ENCODE data around the gene GPR18.

The GPR18 gene

DNA sequence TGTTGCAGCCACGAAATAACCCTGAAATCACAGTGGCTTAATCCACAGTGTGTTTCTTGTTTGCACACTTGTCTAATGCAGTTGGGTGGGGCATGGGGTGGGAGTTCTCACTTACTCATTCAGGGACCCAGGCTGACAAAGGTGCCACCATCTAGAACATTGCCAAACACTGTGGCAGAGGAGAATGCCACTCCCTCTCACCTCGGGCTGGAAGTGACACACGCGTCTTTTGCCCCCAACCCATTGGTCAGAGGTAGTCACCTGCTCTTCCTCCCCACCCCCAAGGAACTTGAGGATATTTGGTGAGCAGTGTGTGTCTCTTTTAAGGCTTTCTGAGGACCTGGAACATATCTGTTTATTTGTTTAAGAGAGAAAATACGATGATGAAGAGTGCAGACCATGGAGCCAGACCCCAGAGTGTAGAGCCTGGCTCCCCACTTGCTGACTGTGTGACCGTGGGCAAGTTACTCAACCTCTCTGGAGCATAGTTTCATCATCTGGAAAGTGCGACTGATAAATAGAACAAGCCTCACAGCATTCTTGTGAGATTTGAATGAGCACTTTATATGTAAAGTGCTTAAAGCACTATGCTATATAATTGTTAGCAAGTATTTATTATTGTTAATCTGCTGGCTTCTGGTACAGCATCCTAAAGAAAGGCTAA, 31.6 kb upstream of the GPR18 start:
- H3K27ac ChIP-seq (replicated peaks) = no peak overlapping the region
- no peak for DNase-seq (ENCODE audit: low read depth in 1 of 2, low spot score in 1 of 2)
- H3K4me3 ChIP-seq (replicated peaks; ENCODE audit: insufficient read depth, low read length) = no peak overlapping the region
- TF ChIP-seq GABPA (IDR thresholded peaks at IDR 0.05; ENCODE audit: low read depth) (no peak), SPI1 (IDR thresholded peaks at IDR 0.05; ENCODE audit: borderline replicate concordance, low read depth) (no peak), POLR2AphosphoS5 (IDR thresholded peaks at IDR 0.05; ENCODE audit: low read depth) (no peak)
- TF ChIP-seq, protein P1, sequence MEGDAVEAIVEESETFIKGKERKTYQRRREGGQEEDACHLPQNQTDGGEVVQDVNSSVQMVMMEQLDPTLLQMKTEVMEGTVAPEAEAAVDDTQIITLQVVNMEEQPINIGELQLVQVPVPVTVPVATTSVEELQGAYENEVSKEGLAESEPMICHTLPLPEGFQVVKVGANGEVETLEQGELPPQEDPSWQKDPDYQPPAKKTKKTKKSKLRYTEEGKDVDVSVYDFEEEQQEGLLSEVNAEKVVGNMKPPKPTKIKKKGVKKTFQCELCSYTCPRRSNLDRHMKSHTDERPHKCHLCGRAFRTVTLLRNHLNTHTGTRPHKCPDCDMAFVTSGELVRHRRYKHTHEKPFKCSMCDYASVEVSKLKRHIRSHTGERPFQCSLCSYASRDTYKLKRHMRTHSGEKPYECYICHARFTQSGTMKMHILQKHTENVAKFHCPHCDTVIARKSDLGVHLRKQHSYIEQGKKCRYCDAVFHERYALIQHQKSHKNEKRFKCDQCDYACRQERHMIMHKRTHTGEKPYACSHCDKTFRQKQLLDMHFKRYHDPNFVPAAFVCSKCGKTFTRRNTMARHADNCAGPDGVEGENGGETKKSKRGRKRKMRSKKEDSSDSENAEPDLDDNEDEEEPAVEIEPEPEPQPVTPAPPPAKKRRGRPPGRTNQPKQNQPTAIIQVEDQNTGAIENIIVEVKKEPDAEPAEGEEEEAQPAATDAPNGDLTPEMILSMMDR (IDR thresholded peaks at IDR 0.05; ENCODE audit: insufficient read depth, low read length) = no peak
- TF ChIP-seq, protein P2, sequence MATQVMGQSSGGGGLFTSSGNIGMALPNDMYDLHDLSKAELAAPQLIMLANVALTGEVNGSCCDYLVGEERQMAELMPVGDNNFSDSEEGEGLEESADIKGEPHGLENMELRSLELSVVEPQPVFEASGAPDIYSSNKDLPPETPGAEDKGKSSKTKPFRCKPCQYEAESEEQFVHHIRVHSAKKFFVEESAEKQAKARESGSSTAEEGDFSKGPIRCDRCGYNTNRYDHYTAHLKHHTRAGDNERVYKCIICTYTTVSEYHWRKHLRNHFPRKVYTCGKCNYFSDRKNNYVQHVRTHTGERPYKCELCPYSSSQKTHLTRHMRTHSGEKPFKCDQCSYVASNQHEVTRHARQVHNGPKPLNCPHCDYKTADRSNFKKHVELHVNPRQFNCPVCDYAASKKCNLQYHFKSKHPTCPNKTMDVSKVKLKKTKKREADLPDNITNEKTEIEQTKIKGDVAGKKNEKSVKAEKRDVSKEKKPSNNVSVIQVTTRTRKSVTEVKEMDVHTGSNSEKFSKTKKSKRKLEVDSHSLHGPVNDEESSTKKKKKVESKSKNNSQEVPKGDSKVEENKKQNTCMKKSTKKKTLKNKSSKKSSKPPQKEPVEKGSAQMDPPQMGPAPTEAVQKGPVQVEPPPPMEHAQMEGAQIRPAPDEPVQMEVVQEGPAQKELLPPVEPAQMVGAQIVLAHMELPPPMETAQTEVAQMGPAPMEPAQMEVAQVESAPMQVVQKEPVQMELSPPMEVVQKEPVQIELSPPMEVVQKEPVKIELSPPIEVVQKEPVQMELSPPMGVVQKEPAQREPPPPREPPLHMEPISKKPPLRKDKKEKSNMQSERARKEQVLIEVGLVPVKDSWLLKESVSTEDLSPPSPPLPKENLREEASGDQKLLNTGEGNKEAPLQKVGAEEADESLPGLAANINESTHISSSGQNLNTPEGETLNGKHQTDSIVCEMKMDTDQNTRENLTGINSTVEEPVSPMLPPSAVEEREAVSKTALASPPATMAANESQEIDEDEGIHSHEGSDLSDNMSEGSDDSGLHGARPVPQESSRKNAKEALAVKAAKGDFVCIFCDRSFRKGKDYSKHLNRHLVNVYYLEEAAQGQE (IDR thresholded peaks at IDR 0.05; ENCODE audit: insufficient replicate concordance, low read depth) = no peak
- H3K27me3 ChIP-seq (ENCODE audit: insufficient read depth, poor library complexity, severe bottlenecking) = no peaks in the 10 kb centered on the region

DNA sequence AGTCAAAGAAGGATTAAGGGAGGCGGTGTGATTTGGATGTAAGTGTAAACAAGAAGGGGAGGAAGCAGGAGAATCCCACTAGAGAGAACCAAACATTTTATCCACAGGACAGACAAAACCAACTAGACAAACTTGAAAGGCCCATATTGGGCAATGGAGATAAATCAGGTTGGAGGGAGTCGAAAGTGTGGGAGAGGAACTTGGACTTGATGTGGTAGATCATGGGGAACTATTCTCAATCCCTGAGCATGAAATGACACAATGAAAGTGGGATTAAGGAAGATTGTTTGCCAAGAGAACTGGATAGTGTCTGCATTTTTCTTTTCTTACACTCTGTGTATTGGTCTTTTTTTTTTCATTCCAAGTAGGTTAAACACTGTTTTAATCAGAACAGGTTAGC, 31.1 kb upstream of the GPR18 start:
- DNase-seq (ENCODE audit: low read depth in 1 of 2, low spot score in 1 of 2) = no peak
- TF ChIP-seq, protein P1 (IDR thresholded peaks at IDR 0.05; ENCODE audit: insufficient read depth, low read length) = no peak
- TF ChIP-seq SPI1 (IDR thresholded peaks at IDR 0.05; ENCODE audit: borderline replicate concordance, low read depth) = no peak; the same call in 1 of the 2 replicates
- TF ChIP-seq, protein P2 (IDR thresholded peaks at IDR 0.05; ENCODE audit: insufficient replicate concordance, low read depth) = no peak
- TF ChIP-seq POLR2AphosphoS5 (IDR thresholded peaks at IDR 0.05; ENCODE audit: low read depth) = no peak
- no peak for TF ChIP-seq GABPA (IDR thresholded peaks at IDR 0.05; ENCODE audit: low read depth)
- Histone ChIP-seq H3K27ac (replicated peaks) (no peak overlapping the region; the same call in 1 of the 2 replicates), H3K4me3 (replicated peaks; ENCODE audit: insufficient read depth, low read length) (no peak overlapping the region), H3K27me3 (ENCODE audit: insufficient read depth, poor library complexity, severe bottlenecking) (no peaks in the 10 kb centered on the region)

DNA sequence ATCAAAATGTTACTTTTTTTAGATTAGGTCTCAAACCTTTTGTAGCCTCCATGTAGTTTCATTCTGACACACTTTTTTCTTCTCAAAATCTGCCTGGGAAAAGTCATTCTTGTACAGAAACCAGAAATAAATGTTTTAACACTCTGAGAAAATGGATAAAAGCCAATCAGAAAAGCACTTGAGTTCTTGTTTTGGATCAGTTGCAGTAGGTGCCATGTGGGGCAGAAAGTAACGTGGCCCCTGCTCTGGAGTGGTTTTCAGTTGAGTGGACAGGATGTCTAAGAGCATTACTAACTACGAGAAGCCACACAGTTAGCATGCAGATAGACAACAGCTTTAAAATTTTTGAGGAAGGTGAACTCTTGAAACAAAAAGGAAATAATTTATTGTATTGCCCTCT, 29.9 kb upstream of the GPR18 start:
- peak overlapping the region; percentile 66 for H3K27ac ChIP-seq (replicated peaks)
- TF ChIP-seq, protein P1 (IDR thresholded peaks at IDR 0.05; ENCODE audit: insufficient read depth, low read length) = no peak
- TF ChIP-seq, protein P2 (IDR thresholded peaks at IDR 0.05; ENCODE audit: insufficient replicate concordance, low read depth) = no peak
- TF ChIP-seq GABPA (IDR thresholded peaks at IDR 0.05; ENCODE audit: low read depth) = no peak
- TF ChIP-seq POLR2AphosphoS5 (IDR thresholded peaks at IDR 0.05; ENCODE audit: low read depth) = no peak
- no peak; the same call in 1 of the 2 replicates for TF ChIP-seq SPI1 (IDR thresholded peaks at IDR 0.05; ENCODE audit: borderline replicate concordance, low read depth)
- peak in 1 of 2 experiments; percentile 68 for DNase-seq (ENCODE audit: low read depth in 1 of 2, low spot score in 1 of 2)
- no peaks in the 10 kb centered on the region for H3K27me3 ChIP-seq (ENCODE audit: insufficient read depth, poor library complexity, severe bottlenecking)
- no peak overlapping the region for H3K4me3 ChIP-seq (replicated peaks; ENCODE audit: insufficient read depth, low read length)
